ENCODE data around the gene SREK1.

DNA sequence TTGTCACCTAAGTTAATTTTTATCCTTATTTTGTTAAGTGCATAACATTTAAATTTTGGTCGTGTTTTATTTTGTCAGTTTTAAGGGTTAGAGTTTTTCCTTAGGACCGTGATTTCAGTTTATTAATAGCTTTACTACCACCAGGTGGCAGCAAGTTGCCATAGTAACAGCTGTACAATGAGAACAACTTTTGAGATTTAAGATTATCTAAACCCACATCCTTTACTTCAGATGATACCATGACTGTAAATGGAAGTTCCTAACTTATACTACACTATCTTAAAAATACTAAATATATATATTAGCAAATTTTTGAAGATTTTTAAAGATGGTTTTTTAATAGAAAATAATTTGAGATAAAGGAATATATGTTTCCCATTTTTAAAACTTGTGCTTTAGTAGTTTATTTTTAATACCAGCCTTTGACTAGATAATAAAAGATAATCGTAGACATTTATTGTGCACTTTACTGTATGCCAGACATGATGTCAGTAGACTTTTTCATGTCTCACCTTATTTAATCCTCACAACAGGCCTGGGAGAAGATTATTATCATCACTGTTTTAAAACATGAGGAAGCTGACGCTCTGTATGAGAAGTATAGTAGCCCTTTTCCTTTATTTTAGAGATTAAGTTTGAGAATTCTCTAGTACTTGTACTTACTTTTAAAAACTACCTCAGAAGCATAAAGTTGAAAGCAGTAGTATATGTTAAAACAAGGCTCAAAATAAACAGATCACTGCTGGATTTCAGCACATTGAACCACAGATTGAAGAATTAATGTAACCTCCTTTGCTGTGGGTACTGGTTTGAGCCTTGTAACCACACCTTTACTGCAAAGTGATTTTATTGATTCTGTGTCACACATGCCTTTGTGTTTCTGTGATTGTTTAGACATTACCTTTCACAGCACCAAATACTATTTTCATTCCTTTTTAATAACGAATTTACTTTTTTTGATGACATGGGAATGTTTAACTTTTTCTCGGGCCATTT is 27.5 kb downstream of the SREK1 start:
- TF ChIP-seq, protein P1, sequence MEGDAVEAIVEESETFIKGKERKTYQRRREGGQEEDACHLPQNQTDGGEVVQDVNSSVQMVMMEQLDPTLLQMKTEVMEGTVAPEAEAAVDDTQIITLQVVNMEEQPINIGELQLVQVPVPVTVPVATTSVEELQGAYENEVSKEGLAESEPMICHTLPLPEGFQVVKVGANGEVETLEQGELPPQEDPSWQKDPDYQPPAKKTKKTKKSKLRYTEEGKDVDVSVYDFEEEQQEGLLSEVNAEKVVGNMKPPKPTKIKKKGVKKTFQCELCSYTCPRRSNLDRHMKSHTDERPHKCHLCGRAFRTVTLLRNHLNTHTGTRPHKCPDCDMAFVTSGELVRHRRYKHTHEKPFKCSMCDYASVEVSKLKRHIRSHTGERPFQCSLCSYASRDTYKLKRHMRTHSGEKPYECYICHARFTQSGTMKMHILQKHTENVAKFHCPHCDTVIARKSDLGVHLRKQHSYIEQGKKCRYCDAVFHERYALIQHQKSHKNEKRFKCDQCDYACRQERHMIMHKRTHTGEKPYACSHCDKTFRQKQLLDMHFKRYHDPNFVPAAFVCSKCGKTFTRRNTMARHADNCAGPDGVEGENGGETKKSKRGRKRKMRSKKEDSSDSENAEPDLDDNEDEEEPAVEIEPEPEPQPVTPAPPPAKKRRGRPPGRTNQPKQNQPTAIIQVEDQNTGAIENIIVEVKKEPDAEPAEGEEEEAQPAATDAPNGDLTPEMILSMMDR (IDR thresholded peaks at IDR 0.05; ENCODE audit: insufficient read depth, low read depth, low read length), result peak; percentile 69
- TF ChIP-seq EZH2 (IDR thresholded peaks at IDR 0.05; ENCODE audit: insufficient read depth, low read length), result no peak

Data from astrocyte (in vitro differentiated cells and primary cell).